Posterior cingulate gyrus (tissue), 11 donors: ENCODE measurements around the gene CACNG3.
A peak's percentile ranks its signal among the peaks of the same experiment; 100 is the strongest.
"Not testable (repeated sequence)": the region's sequence is repeated elsewhere in the genome, so short reads cannot be mapped to it uniquely, and the experiment has no call there.

Source experiments
- DNase-seq, 10 donors: peaks; one replicate each; pipeline versions ENCODE4 v3.0.0 to v3.0.0-alpha.2; 2020 to 2021; ENCODE audit warnings: mixed read lengths in 3 of 10
- intact Hi-C: fragments of 100-400 bp; cut with DNase I; formaldehyde crosslinking; loops from one replicate; pipeline ENCODE4 v1.15.1; 2023

CACNG3 gene

DNA sequence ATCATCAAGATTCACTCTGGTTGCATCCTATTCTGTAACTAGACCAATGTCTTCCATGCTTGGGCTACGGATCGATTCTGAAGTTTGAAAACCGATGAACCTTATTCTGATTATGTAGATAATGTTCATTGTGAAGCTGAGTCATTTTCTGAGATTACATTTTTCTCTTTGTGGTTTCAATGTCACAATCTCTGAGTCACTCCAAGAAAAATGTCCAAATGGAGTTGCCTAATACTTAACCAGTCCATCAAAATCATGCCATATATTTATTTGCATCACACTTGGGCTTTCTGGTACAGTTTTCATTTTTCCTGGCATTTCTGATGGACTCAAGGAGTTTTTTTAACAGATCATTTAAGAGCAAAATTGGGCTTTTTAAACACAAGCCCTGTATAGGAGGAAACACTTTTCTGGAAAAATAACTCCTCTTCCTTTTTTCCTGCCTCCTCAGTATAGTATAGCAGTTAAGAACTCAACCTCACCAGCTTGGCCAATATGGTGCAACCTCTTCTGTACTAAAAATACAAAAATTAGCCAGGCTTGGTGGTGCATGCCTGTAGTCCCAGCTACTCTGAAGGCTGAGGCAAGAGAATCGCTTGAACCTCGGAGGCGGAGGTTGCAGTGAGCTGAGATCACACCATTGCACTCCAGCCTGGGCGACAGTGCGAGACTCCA is 17.5 kb downstream of the CACNG3 start:
- no peak for DNase-seq
- intact Hi-C loops: no loop called here

DNA sequence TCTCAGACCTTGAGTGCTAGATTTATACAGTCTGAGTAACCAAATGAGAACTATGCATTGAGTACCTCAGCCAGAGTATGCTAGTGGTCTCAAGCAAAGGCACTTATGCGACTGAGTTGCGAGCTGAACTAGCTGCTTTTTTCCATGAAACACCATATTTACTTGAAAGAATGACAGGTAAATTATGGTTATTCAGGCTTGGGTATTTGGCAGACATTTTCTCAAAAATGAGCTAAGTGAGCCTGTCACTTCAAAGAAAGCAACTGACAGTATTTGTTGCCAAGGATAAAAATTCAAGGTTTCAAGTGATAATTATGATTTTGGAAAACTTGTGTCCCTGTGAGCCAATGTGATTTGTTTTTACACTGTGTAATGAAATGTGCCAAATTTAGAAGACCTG is 19.3 kb downstream of the CACNG3 start:
- no peak for DNase-seq
- intact Hi-C loops: no loop called here

DNA sequence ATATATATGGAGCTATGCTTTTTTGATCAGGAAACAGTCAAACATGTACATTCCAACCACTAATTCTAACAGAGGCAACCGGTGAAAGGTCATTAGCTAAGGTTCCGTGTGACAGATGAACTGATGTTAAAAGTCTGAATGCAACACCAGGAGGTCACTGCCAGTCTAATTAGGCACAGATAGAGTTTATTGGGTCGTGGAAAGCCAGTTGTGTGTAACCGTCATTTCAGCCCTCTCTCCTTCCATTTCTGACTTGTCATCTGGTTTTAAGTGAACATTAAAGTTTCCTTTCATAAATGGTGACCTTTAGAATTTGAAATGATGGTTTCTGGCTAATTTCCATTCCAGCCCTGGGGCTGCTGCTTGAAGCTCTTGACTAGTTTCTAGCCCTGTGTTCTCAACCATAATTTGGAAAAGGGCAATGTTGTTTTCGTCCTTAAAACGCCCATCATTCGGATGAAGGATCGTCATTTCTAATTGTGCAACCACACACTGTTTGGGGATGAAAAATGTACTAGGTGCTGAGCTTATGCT is 23.9 kb downstream of the CACNG3 start:
- no peak for DNase-seq
- intact Hi-C loops: no loop called here

DNA sequence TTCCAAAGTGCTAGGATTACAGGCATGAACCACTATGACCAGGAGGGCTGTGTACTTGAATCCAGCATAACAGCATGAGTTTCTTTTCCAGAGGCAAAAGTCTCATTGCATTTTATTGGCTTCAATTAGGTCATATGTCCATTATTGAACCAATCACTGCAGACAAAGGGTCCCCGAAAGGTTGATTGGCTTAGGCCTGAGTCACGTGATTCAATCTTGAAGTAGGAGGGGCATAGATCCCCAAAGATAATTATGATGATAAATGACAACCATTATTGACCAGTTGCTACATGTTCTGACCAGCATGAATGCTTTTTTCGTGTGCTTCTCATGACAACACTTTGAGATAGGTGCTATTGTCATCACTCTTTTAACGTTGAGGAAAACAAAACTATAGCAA is 25.3 kb downstream of the CACNG3 start:
- no peak for DNase-seq
- intact Hi-C loops: no loop called here

DNA sequence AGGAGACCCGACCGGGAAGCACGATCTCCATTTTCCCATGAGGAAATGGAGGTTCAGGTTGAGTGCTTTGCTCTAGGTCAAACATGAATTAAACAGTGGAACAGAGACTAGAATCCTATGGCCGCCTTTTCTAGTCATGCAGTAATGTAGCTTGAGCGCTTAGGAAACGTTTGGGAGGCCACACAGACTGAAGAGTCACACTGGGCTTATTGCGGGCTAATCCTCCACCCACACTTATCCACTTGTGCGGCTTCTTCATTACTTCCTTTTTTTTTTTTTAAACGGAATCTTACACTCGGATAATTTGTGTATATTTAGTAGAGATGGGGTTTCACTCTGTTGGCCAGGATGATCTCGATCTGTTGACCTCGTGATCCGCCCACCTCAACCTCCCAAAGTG is 26.0 kb downstream of the CACNG3 start:
- intact Hi-C loops: no loop called here

DNA sequence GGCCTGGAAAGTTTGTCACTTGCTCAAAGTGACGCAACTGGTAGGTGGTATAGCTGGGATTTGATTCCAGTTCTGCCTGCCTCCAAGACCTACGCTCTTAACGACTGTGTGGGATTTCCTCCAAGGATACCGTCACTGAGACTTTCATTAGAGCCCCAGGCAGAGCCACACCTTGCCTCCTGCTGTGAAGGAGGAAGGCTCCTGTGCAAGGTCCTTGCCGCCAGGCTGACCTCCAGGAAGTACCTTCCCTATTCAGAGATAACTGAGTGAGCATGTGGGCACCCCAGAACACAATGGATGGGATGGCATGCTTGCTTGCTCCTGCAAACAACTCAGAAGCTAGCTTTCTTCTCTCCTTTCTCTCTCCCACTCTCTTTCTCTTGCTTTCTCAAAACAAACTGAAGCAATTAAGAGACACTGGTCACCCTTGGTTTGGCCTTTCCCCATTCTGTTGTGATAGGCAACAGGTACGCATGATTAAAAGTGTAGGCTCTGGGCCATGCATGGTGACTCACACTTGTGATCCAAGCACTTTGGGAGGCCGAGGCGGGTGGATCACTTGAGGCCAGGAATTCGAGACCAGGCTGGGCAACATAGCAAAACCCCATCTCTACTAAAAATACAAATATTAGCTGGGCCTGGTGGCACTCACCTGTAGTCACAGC is 30.7 kb downstream of the CACNG3 start:
- intact Hi-C loops: no loop called here
- DNase-seq: no peak

More for the DNA sequence above, 26.0 kb downstream of the CACNG3 start:
- no peak for DNase-seq

DNA sequence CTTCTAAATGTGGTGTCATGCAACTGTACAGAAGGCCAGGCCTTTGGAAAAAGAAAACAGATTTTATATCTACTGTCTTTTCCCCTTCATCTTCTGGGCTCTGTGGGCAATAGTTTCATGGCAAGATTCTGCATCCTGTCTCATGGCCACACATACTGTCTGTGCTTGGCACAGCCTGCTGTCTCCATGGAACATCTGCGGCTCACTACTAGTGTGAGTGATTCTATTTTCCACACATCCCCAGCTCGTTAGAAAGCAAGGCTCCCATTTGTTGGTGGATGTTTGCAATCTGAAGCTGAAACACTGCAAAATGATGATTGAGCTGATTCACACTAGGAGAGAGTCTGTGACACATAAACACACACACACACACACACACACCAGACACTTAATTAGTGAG is 32.4 kb downstream of the CACNG3 start:
- intact Hi-C loops: no loop called here
- peak in 7 of 10 donors; percentile 28 to 89 (median 51) for DNase-seq

DNA sequence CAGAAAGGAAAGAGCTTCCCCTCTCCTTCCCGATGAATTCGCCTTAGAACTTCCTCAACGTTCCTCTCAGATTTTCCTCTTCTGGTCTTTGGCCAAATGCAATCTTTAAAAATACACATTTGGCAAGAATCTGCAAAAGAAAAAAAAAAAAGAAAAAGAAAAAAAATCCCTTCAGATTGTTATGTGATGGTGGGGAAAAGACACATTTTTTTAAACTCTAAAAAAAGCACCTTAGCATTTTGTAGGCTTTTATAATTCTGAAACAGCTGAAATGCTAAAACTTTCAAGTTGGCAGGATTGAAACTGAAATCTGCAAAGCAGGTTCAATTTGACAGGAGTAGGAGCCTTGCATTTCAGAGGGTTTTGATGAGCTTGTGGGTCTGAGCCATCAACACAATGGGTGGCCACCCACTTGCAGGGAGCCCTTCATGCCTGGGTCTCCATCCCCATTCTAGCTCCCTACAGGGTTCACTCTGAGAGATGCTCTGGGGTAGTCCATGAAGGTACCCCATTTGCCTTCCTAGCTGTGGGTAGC is 33.1 kb downstream of the CACNG3 start:
- DNase-seq: no peak
- intact Hi-C loops: no loop called here

DNA sequence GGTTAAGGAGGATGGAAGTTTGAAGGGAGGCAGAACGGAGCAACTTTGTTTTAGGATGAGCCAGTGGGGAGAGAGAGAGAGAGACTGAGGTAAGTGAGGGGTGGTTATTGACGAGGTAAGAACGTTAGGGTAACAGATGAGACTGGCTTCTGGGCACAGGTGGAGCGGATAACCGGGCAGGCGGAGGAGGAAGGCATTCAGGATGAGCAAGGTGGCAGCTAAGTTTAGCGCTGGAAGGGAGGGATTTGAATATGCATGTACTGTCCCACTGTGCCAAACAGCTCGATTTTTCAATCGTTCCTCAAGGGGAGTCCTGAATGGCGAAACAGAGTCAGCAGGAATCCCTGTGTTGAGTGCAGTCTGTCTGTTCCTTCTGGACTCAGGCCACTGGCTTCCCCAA is 35.8 kb downstream of the CACNG3 start:
- intact Hi-C loops: no loop called here
- peak in 1 of 10 donors; percentile 22 for DNase-seq

DNA sequence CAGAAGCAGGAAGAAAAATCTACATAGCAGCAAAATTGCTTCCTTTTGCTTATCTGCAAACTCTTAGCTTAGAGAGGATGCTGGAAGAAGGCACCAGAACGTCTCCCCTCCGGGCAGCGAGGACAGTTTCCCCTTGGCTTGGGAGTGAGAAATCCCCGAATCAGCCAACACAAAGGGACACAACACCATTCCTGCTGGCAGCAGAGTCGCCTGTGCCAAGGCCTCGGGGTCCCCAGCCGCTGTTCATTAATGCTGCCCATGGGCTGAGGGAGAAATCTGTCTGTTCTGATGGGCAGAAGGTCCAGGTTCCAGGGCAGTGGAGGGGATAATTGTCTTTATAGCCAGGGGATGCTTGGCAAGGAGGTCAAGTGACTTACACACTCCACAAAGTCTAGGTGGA is 38.0 kb downstream of the CACNG3 start:
- intact Hi-C loops: no loop called here
- DNase-seq: no peak

DNA sequence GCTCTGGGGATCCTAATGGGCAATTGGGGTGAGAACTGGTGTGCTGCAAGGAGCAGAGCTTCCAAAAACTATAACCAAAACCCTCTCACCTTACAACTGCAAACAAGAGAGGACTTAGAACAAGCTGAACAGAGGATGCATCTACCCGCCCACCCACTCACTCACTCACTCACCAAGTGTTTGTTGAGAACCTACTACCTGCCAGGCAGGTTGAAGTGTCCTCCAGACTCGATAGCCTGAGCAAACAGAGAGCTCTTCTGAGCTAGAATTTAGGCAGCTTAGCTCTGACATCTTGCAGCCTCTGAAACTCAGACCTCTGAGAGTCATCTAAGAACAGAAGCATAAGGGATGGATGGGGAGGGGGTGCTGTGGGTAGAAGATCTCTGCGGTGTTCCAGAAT is 41.2 kb downstream of the CACNG3 start:
- no peak for DNase-seq
- intact Hi-C loops: no loop called here

DNA sequence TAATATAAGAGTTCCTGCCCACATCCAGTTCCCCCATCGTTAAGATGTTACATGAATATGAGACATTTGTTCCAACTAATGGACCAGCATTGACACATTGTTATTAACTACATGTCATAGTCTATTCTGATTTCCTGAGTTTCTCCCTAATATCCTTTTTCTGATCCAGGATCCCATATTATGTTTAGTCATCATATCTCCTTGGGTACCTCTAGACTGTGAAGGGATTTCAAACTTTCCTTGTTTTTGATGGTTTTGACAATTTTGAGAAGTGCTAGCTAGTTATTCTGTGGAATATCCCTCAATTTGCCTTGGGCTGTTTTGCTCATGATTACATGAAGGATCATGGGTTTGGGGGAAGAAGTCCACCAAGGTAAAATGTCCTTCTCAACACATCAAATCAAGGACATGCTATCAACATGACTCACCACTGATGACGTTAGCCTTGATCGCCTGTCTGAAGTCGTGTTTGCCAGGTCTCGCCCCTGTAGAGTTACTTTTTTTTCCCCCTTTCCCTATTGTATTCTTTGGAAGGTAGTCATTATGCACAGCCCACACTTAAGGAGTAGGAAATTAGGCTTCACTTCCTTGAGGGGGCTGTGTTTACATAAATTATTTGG is 42.5 kb downstream of the CACNG3 start:
- DNase-seq: no peak
- intact Hi-C loops: no loop called here

DNA sequence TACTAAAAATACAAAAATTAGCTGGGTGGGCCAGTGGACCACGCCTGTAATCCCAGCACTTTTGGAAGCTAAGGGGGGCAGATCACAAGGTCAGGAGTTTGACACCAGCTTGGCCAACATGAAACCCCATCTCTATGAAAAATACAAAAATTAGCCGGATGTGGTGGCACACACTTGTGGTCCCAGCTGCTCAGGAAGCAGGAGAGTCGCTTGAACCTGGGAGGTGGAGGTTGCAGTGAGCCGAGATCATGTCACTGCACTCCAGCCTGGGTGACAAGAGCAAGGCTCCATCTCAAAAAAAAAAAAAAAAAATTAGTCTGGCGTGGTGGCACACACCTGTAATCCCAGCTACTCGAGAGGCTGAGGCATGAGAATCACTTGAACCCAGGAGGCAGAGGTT is 44.6 kb downstream of the CACNG3 start:
- intact Hi-C loops, DNase-seq: not testable (repeated sequence)

DNA sequence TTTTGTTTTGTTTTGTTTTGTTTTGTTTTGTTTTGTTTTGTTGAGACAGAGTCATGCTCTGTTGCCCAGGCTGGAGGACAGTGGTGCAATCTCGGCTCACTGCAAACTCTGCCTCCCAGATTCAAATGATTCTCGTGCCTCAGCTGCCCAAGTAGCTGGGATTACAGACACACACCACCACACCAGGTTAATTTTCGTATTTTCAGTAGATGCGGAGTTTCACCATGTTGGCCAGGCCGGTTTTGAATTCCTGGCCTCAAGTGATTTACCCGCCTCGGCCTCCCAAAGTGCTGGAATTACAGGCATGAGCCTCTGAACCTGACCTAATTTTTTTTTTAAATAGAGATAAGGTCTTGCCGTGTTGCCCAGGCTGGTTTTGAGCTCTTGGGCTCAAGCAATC is 46.5 kb downstream of the CACNG3 start:
- intact Hi-C loops: no loop called here
- no peak for DNase-seq

DNA sequence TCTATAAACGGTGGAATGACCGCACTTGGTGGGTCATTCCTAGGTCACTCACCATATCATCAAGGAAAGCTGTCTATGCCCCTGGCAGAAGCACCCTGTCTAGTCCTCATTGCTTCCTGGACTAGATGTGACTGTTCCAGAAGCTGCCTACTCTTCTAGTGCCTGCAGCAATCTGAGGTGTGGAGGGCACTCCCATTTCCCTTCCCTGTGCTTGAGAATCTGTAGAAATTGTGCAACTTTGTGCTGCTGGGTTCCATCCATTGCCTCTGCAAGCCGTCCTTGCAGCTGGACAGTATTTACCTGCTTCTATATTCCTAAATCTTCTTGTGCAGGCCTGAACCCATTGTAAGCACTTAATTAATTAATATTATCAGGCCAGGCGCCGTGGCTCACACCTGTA is 52.1 kb downstream of the CACNG3 start:
- intact Hi-C loops: no loop called here
- DNase-seq: no peak

DNA sequence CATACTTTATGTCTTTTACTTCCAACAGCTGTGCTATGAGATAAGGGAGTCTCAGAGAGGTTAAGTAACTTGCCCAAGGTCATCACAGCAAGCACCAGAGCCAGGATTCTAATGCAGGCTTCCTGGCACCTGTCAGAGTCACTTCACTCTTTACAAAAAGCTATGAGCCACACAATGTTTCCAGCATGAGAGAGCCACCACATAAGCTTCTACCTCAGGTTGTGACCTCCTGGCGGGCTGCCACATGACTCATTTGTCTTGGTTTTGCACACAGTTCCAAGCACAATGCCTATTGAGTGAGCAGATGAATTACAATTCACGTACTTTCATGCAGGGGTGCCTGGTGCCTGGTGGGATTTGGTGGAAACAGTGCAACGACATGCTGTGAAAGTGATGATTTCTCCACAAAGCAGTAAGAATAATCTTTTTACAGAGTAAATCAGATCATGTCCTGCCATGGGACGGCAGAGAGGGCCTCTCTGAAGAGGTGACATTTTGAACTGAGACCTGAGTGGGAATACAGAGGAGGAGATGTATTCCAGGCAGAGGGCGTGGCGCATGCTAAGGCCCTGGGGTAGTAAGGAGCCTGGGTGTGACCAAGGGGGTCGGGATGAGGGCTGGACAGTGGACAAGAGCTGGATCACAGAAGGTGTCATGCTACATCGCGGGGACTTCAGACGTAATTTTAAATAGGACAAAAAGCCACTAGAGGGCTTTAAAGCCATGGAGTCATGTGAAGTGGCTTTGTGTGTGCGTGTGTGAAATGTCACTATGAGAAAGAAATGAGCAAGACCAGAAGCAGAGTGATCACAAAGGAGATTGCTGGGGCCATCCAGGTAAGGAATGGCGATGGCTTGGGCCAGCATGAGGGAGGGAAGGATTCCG is 53.4 kb downstream of the CACNG3 start:
- intact Hi-C loops: no loop called here
- DNase-seq: no peak

DNA sequence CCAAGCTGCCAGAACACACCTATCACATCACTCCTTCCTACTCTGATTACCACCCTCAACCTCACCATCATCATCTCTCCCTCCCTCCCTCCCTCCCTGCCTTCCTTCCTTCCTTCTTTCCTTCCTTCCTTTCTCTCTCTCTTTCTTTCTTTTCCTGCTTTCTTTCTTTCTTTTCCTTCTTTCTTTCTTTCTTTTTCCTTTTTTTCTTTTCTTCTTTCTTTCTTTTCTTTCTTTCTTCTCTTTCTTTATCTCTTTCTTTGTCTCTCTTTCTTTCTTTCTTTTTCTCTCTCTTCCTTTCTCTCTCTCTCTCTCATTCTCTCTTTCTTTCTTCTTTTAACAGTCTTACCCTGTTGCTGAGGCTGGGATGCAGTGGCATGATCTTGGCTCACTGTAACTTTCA is 59.2 kb downstream of the CACNG3 start:
- intact Hi-C loops: no loop called here
- DNase-seq: no peak

DNA sequence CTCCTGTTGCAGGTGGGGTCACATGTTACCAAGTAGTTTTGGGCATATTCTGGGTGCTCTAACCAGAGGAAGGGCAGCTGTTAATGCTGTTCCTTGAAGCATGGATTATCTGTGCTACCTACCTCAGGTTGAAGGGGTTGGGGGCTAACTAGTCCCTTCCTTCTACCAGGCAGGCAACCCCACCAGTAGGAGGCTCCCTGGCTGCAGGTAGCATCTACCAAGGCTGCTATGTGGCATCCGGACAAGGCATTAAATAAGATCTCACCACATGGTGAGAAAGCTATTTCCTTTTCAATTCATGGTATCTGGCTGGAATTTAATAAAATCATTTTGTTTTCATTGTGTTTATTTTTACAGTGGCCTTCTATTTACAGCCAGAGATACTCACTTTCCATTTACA is 62.5 kb downstream of the CACNG3 start:
- intact Hi-C loops: no loop called here
- DNase-seq: no peak

DNA sequence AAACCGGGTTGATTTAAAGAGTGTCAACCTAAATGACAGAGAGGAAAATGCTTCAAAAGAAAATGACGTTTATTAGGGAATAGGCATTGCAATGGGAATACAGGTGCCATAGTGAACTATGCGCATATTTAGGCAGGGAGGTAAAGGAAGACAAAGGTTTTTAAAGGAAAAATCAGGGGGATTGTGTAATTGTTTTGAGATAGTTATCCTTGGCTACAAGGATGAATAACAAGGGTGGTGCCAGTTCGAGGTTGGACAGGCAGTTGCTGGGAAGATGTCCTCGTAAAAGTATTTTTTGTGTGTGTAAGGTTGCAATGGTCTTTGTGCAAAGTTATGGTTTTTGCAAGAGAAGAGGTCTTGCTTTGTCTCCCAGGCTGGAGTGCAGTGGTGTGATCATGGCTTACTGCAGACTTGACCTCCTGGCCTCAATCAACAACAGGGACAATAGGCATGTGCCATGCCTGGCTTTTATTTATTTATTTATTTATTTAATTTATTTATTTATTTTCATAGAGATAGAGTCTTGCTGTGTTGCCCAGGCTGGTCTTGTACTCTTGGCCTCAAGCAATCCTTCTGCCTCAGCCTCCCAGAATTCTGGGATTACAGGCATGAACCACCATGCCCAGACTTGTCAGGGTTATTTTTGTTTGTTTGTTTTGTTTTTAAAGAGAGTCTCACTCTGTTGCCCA is 63.1 kb downstream of the CACNG3 start:
- DNase-seq: no peak
- intact Hi-C loops: no loop called here

DNA sequence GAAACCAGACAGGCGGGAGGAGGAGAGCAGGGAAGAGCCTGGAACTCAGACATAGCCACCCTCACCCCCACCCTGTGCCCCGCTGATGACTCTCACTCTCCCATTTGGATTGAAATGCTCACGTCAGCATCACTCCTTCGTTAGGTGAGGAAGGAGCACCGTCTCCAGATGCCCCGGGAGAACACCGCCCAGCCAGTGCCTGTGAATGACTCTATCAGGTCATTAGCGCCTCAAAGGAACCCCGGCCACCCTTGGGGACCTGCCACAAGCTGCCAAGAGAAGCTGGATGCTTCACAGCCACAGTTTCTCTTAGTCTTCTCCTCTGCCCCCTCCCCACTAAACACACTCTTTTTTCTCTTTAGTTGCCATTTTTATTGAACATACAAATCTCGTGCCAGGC is 66.0 kb downstream of the CACNG3 start:
- intact Hi-C loops: no loop called here
- no peak for DNase-seq
